Testis (tissue), 2 donors: ENCODE data around the gene LRRFIP1.

ENCODE experiments used
- POLR2A ChIP-seq: fragments of 450-650 bp; IDR thresholded peaks from one replicate; pipeline ENCODE4 v1.6.1; 2017; ENCODE audit warnings: antibody characterized with exemption, mild to moderate bottlenecking, moderate library complexity
- TF ChIP-seq, protein P1 (sequence below), 3 experiments: fragments of 450-650 bp in 2 of 3; fragments of 200-600 bp in 1 of 3; sonication (generic) in 1 of 3; IDR thresholded peaks; one replicate each; pipeline ENCODE4 v1.5.1; 2016 to 2019; ENCODE audit warnings: antibody characterized with exemption in 3 of 3, mild to moderate bottlenecking in 2 of 3, moderate library complexity in 1 of 3

DNA sequence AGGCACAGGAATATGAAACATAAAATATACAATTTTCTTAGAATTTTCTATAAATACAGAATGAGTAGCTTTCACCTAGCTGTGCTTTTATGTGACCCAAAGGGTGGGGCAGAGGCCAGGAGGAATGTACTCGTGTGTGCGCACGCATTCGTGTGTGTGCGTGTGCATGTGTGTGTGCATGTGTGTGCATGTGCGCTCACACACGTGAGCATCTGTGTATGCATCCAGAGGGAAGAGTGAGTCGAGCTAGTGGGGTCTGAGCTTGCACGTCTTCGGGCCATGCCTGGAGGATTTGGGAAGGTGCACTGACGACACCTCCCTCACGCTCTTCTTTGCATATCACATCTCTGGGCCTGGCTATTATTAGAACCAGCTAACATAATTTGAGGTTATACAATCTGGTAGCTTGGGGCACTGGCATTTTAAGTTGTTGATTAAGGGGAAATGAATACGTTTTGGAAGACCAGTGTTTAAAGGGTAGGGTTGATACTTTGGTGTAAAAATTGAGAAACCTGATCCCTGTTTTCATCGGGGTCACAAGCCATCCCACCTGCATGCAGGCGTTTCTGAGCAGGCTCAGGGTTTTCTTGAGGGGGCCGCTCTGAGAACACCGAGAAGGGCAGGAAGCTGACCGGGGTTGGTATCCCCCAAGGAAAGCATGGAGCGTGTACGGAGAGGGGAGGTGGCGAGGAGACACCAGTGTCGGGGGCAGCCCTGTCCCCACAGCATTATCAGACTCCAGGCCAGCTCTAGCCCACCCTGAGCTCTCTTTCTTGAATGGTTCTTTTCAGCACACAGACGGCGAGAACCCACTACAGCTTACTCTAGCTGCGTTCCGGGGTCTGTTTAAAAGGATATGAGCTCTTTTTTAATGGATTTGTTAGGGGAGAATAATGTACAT, 85.3 kb downstream of the LRRFIP1 start:
- TF ChIP-seq, protein P1, sequence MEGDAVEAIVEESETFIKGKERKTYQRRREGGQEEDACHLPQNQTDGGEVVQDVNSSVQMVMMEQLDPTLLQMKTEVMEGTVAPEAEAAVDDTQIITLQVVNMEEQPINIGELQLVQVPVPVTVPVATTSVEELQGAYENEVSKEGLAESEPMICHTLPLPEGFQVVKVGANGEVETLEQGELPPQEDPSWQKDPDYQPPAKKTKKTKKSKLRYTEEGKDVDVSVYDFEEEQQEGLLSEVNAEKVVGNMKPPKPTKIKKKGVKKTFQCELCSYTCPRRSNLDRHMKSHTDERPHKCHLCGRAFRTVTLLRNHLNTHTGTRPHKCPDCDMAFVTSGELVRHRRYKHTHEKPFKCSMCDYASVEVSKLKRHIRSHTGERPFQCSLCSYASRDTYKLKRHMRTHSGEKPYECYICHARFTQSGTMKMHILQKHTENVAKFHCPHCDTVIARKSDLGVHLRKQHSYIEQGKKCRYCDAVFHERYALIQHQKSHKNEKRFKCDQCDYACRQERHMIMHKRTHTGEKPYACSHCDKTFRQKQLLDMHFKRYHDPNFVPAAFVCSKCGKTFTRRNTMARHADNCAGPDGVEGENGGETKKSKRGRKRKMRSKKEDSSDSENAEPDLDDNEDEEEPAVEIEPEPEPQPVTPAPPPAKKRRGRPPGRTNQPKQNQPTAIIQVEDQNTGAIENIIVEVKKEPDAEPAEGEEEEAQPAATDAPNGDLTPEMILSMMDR (IDR thresholded peaks at IDR 0.05) = no peak
- no peak for TF ChIP-seq POLR2A
